ENCODE data around the gene SAMD3.

- TF ChIP-seq CTCF (IDR thresholded peaks at IDR 0.05; ENCODE audit: low read depth, low read length) (no peak), EZH2phosphoT487 (IDR thresholded peaks at IDR 0.05; ENCODE audit: low read depth) (no peak)
Measured at GRCh38 chr6:130187335-130188206, 35.2 kb downstream of the SAMD3 start.
